Left hindlimb (tissue), 1 donor: Measurements from ENCODE around the gene ERCC1.

ENCODE experiments used
- DNase-seq: peaks from one replicate; pipeline ENCODE4 v3.0.0-alpha.2; 2018

ERCC1 gene

DNA sequence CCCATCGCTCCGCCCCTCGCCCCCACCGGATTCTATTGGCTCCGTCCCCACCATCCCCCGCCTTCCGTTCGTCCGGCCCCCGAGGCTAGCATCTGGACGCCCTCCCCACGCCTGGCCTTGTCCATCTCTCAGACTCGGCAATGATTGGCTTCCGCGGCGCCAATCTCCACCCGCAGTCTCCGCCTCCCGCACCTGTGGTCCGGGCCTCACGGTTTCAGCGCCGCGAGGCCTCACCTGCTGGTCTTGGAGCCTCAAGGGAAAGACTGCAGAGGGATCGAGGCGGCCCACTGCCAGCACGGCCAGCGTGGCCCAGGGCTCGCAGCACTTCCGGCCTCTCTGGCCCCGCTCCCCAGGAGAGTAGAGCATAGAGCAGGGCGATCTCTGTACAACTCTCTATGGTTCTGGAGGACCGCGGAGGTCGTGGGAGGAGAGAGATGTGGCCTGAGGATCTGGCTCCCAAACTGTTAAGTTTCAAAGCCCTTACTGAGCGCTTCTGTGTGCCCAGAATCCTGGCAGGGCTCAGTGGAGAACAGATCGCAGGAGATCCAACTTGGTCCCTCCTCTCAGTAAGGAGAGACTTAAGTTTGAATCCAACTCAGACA lies at the start of gene ERCC1:
TSS of gene ERCC1 (minus strand) at position 329 of the 602 bp plus-strand sequence. CDS start 543 bp downstream, outside the sequence.
- peak; percentile 94 for DNase-seq

- no peak for DNase-seq
Measured at GRCh38 chr19:45473367-45473681, 49.6 kb upstream of the ERCC1 start.

- DNase-seq: peak; percentile 81
Measured at GRCh38 chr19:45472563-45473366, 49.0 kb upstream of the ERCC1 start.

GRCh38 chr19:45471931-45472562 lies 48.3 kb upstream of the ERCC1 start:
- DNase-seq: peak; percentile 61

DNA sequence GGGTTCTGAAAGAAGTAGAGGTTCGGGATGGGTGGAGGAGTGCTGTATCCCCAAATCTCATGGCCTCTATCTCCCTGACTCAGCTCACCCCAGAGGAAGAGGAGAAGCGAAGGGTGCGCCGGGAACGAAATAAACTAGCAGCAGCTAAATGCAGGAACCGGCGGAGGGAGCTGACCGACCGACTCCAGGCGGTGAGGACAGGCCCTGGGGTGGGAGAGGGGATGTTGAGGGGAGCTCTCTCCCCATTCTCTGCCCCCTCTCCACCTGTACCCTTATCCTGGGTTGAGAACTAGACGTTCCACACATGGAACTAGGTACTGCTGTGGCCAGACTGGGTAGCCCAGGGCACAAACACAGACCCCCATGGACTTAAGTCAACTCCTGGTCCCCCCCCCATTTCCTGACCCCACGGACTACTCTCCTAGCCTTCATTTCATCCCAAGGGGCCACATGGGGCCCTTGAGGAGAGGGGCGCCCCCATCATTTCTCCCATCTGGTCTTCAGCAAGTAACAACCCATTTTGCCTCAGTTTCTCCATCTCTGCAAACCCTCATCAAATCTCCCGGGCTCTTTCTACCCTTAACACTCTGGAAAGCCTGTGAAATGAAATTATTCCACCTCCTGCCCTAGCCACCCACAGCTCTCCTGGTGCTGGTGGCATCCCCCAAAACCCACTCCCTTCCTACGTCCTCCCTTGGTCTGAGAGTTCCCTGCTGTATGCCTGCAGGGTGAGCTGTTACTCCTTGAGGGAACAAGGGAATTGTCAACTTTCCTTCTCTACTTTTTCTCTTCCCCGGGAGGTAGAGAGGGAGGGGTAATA lies 47.6 kb upstream of the ERCC1 start:
- DNase-seq: peak; percentile 60

- no peak for DNase-seq
Measured at GRCh38 chr19:45470762-45471081, 47.0 kb upstream of the ERCC1 start.

- DNase-seq: peak; percentile 75
Measured at GRCh38 chr19:45469945-45470761, 46.4 kb upstream of the ERCC1 start.

GRCh38 chr19:45469132-45469944 lies 45.6 kb upstream of the ERCC1 start:
- peak; percentile 95 for DNase-seq

DNA sequence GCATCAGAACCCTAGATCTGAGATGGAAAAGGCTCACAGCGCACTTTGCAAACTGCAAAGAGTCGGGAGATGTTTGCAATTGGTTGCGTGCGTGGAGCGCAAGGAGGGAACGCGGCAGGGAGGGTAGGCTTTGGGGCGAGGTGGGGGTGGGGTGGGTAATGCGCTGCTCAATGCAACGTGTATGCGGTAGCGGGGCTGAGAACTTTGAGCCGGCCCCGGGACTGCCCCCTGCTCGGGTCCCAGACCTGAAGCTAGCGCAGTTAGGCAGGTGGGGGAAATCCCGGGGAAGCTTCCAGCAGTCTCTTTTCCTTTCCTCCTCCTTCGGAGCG lies 45.0 kb upstream of the ERCC1 start:
- no peak for DNase-seq

DNA sequence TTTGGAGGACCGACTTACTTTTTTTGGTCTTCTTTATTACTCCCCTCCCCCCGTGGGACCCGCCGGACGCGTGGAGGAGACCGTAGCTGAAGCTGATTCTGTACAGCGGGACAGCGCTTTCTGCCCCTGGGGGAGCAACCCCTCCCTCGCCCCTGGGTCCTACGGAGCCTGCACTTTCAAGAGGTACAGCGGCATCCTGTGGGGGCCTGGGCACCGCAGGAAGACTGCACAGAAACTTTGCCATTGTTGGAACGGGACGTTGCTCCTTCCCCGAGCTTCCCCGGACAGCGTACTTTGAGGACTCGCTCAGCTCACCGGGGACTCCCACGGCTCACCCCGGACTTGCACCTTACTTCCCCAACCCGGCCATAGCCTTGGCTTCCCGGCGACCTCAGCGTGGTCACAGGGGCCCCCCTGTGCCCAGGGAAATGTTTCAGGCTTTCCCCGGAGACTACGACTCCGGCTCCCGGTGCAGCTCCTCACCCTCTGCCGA lies 44.5 kb upstream of the ERCC1 start:
- DNase-seq: no peak

GRCh38 chr19:45467456-45468158 lies 43.9 kb upstream of the ERCC1 start, which contains the start of gene FOSB:
Gene FOSB, plus strand, starts transcription at chr19:45467996. Its CDS starts 591 bp downstream, at chr19:45468587.
- peak; percentile 96 for DNase-seq

DNA sequence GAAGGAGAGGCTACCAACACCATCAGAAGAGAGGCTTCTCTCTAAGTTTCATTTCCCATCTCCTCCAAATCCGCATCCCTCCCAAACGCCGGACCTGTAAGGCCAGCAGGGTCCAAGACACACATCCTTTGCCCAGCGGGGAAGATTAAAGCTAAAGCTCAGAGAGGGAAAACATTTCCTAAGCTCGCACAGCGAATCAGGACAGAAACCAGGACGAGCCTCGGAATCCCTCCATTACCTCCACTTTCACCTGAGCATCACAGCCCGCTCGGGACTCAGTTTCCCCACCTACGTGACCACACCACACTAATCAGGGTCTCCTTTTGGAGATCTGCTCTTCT lies 43.4 kb upstream of the ERCC1 start:
- no peak for DNase-seq

- DNase-seq: no peak
Measured at GRCh38 chr19:45464852-45465441, 41.2 kb upstream of the ERCC1 start.

GRCh38 chr19:45464274-45464673 lies 40.6 kb upstream of the ERCC1 start:
- DNase-seq: no peak

- no peak for DNase-seq
Measured at GRCh38 chr19:45463241-45463640, 39.5 kb upstream of the ERCC1 start.

- no peak for DNase-seq
Measured at GRCh38 chr19:45462174-45462573, 38.5 kb upstream of the ERCC1 start.

DNA sequence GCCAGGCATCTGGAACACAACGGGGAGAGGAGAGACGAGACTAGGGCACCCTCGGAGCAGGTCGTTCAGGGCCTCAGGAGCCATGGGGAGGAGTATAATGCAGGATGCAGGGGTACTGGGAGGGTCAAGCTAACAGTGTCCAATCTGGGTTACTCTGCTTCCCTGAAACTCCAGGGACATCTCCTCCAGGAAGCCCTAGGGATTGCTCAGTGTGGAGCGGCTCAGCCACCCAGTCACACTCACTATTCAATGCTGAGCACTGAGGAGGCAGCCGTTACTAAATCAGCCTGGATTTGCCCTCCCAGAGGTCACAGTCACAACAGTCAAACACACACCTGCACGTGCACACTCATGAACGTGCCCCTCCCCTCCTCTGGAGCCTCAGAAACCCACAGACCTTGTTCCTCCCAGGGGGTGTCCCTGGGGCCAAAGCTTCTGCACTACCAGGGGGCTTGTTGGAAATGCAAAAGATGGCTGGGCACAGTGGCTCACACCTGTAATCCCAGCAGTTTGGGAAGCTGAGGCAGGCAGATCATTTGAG lies 37.2 kb upstream of the ERCC1 start:
- no peak for DNase-seq

DNA sequence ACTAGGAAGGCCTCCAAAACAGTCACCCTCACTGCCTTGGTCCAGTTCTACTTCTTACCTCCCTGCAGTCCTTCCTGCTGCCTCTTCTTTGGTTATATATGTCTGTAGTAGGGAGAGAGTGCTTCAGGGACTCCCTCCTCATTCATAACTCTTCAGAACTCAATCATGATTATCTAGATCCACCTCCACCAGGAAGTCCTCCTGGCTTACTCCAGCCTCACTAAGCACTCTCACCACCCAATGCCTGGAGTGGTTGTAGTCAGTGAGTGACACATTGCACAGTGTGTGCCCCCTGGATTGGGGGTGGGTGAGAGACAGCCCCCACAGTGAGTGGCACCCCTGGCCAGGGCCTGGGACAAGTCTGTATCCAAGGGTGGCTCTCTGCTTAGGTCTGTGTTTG lies 34.1 kb upstream of the ERCC1 start:
- DNase-seq: no peak

GRCh38 chr19:45456500-45456815 lies 32.7 kb upstream of the ERCC1 start:
- no peak for DNase-seq
